HTERT RPE-1 (cell line): Measurements from ENCODE around the gene DTNA.

ENCODE experiments used
- in situ Hi-C: fragments of 300-500 bp; cut with MboI; formaldehyde crosslinking; loops from 4 replicates; pipeline ENCODE4 v1.14.3; 2020; ENCODE audit warnings: low sequenced_read_pairs

The DTNA gene

GRCh38 chr18:34847408-34847807 is 137.3 kb downstream of the DTNA start:
- in situ Hi-C loops: no loop called here

- in situ Hi-C loops: no loop called here
Measured at GRCh38 chr18:34848156-34848555, 138.1 kb downstream of the DTNA start.

DNA sequence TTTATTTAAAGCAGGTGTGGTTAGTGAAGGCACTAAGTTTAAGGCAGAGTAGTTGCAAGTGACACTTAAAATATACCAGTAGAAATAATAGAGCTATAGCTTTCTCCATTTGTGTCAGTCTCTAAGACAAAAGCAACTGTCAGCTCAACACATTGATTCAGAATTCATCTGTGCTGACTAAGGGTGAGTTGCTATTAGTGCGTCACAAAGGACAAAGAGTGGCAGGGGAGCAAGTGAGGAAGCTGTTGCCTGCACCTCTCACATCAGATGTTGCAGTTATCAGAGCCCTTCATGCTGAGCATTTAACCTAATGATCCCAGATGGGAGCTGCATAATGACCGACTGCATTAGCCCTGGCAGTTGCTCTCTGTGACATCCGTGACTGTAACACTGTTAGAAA is 138.6 kb downstream of the DTNA start:
- in situ Hi-C loops: no loop called here

GRCh38 chr18:34857320-34857719 is 147.2 kb downstream of the DTNA start:
- in situ Hi-C loops: no loop called here

DNA sequence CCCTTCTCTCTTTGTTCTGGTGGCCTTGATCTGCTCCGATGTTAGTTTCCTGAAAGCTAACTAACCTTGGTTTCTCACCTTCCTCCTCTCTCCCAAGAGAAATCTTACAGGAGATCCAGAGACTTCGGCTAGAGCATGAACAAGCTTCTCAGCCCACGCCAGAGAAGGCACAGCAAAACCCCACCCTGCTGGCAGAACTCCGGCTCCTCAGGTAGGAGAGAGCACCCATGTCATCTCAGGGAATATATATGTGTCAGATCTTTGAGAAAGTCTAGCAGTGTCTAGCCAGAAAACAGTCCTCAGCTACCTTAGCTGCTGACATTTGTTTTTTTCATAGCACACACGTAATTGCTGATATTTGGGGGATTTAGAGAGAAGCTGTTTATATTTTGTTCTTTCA is 148.1 kb downstream of the DTNA start:
- in situ Hi-C loops: no loop called here

GRCh38 chr18:34859496-34859895 is 149.4 kb downstream of the DTNA start:
- in situ Hi-C loops: no loop called here

DNA sequence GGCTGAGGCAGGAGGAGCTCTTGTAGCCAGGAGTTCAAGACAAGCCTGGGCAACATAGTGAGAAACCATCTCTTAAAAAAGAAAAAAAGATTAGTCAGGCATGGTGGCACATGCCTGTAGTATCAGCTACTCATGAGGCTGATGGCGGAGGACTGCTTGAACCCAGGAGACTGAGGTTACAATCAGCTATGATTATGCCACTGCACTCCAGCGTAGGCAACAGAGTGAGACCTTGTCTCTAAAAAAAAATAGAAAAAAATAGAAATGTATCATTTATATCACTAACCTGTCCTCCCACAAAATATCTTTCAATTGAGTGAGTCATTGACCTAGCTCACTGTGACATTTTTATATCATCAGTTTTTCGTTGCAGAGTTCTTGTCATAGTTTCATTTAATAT is 152.5 kb downstream of the DTNA start:
- in situ Hi-C loops: no loop called here

DNA sequence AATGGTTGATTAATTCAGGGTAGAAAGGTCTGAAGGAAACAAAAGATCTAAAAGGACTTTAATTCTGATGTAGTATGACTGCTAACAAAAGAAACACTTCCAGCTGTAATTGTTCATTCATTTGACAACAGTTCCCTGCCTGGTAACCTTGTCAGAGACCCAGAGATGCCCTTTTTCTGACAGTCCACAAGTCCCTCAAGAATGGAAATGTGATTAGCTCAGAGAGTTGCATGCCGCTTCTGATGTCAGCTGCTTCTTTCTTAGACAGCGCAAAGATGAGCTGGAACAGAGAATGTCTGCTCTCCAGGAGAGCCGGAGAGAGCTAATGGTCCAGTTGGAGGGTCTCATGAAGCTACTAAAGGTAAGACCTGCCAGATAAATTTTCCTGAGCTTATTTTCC is 153.6 kb downstream of the DTNA start:
- in situ Hi-C loops: no loop called here

GRCh38 chr18:34864836-34865497 is 154.9 kb downstream of the DTNA start:
- in situ Hi-C loops: no loop called here

DNA sequence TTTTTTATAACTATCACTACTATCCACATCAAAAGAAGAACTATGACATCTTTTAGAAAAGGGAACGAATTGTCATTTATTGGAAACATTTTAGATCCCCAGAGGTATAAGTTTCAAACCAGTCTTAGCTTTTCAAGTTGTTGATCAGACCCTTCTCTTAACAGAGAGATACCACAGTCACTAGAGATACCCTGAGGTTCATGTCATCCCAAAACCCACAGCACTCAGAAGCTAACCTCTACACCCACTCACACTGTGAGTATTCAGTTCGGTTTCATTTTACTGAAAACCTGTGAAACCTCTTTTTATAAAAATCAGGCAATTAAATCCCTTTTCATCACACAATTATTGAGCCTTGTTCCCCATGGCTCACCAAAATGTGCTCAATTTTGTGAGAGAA is 156.2 kb downstream of the DTNA start:
- in situ Hi-C loops: no loop called here

DNA sequence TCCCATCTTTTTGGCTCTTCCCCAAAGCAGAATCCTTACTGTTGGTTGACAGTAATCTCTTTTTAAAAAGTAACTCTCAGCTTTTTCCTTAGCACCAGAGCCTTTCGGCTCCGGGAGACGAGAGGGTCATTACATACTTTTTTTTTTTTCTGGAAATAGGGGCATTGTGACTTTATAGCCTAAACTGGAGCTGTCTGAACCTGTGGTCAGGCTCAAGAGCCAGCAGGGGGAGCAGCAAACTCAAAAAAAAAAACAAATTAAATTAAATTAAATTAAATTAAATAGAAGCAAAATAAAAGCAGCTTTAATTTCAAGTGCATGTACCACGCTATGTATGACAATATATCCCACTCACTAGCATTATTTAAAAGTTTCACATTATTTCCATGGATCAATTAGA is 156.6 kb downstream of the DTNA start:
- in situ Hi-C loops: no loop called here

DNA sequence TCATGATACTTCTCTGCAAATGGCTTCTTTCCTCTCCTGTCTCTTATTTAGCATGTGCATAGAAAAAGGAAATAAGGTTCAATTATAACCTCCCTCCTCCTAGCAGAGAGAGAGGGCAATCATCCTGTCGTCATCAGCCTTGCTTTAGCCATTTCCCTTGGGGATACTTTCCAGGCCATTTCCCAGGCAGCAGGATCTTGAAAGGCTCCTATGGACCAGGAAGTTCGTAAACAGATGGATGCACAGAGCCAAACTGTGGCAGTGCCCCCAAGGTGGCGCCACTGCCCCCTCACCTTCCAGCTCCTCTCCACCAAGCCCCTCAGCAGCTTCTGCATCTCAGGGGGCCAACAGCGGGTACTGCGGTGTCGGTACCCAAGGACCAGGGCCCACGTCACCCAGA is 157.4 kb downstream of the DTNA start:
- in situ Hi-C loops: no loop called here

DNA sequence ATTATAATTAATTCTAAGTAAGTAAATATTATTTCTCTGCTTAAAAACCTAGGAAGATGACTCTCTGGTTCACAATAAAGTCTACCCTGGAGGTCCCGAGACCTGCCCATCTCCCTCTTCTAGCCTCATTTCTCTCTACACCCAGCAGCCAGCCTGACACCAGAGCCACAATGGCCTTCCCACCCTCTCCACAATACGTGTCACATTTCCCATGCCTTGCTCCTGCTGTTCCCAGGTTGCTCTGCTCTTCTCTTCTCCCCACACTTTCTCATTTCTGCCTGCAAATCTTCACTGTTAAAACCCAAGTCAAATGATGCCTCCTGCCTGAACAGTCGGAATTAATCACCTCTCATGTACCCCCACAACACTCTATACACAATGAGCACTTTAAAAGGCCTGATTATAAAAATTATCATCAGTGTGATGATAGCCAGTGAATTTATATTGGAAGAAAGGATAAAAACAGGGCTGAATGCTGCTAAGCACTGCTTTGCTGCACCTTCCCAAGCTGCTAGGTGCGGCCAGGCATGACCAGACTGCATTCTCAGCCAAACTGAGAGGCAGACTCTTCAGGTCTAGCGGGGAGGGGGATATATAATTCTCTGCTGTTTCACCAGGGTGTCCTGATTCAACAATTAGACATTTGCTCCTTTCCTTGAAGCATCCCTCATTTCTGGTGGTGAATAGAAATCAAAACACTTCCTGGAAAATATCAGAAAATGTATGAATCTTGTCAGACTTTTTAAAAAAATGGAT is 160.6 kb downstream of the DTNA start:
- in situ Hi-C loops: no loop called here

- in situ Hi-C loops: no loop called here
Measured at GRCh38 chr18:34871435-34871834, 161.3 kb downstream of the DTNA start.

DNA sequence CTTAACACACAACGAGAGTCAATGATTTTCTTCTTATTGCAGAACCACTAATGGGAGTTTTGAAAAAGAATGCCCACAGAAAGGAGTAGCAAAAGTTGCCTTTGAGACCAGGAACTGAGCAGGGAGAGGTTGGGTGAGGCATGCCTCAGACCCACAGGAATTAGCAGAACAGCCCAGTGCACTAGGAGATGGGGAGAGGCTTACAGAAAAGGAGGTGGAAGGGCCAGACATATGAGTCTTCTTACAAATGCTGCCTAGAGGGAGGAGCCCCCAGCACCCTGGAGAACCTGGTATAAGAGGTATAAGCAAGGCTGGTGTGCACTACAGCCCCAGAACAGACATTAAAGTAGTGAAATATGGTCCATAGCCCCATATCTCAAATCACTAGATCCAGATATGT is 162.0 kb downstream of the DTNA start:
- in situ Hi-C loops: no loop called here

DNA sequence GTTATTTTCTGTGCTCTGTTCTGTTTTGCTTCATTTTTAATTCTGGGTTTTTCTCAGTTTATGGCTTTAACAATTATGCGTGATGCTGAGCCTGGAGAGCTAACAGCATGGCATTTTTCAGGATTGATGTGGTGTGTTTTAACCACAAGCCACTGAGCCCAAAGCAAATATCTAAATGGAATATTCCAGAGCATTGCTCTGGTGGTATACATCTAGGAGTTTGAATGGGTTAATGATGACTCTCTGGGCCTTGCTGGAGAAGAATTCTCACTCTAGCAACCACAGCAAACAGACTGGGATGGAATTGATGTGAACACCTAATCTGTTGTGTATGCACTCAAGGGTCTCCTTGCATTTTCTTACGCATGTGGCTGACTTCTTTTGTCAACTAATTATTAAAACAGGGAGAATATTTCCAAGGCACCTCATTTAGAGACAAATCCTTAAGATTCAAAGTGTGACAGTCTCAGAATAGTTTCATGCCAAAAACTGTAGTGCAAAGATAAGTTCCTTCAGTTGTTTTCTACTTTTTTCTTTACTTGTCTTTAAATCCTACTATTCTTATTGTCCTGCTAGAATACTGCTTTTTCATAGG is 164.0 kb downstream of the DTNA start:
- in situ Hi-C loops: no loop called here

- in situ Hi-C loops: no loop called here
Measured at GRCh38 chr18:34875150-34875549, 165.1 kb downstream of the DTNA start.

- in situ Hi-C loops: no loop called here
Measured at GRCh38 chr18:34880403-34880802, 170.3 kb downstream of the DTNA start.

- in situ Hi-C loops: no loop called here
Measured at GRCh38 chr18:34880882-34881834, 171.1 kb downstream of the DTNA start.

DNA sequence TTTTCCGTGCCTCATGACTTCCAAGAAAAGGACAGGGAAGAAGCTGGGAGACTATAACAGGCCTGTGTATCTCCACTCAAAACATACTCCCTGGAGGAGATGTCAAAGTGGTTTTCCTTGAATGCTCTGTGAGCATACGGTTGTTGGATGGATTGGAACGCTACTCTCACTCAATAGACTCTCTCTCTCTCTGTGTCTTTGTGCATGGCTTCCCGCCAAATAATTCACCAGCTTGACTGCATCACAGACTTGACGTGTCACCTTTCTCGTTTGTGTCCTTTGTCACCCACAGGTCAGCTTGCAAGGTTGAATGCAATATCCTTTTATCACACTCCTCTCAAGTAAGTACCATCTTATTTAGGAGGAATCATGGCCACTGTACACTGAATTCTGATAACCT is 174.3 kb downstream of the DTNA start:
- in situ Hi-C loops: no loop called here

GRCh38 chr18:34886177-34886576 is 176.1 kb downstream of the DTNA start:
- in situ Hi-C loops: no loop called here
